ENCODE results near the gene PECR. TPM values are rescaled to one million over a fixed set of nuclear protein-coding genes. Genes with fewer than 3 reads are reported as not detected.

The PECR gene
- total and polyA plus RNA-seq, 3 donors from 2014 or later = 3.0 to 4.0 (median 3.0) TPM

GRCh38 chr2:216112926-216113325, 31.3 kb upstream of the PECR start:
- DNase-seq = no peak
- no peaks in the 10 kb centered on the region for H3K27me3 ChIP-seq
- H3K9me3 ChIP-seq = no peaks in the 10 kb centered on the region
- H3K4me3 ChIP-seq = no peak overlapping the region
- H3K36me3 ChIP-seq (ENCODE audit: low read depth, missing control alignments) = no peaks in the 10 kb centered on the region
- H3K27ac ChIP-seq = no peak overlapping the region
- WGBS, 2 donors = 75 to 82% methylated on average over 4 of the region's 4 CpGs
- intact Hi-C loops (cut with DNase I; ENCODE audit: low total_unique reads) = loop anchor here (10.0 kb wide), 1 partner anchor 292 kb away; no protein-coding TSS in a partner anchor
- TF ChIP-seq, protein P1, sequence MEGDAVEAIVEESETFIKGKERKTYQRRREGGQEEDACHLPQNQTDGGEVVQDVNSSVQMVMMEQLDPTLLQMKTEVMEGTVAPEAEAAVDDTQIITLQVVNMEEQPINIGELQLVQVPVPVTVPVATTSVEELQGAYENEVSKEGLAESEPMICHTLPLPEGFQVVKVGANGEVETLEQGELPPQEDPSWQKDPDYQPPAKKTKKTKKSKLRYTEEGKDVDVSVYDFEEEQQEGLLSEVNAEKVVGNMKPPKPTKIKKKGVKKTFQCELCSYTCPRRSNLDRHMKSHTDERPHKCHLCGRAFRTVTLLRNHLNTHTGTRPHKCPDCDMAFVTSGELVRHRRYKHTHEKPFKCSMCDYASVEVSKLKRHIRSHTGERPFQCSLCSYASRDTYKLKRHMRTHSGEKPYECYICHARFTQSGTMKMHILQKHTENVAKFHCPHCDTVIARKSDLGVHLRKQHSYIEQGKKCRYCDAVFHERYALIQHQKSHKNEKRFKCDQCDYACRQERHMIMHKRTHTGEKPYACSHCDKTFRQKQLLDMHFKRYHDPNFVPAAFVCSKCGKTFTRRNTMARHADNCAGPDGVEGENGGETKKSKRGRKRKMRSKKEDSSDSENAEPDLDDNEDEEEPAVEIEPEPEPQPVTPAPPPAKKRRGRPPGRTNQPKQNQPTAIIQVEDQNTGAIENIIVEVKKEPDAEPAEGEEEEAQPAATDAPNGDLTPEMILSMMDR (IDR thresholded peaks at IDR 0.05) = no peak
- no peak for TF ChIP-seq POLR2A (IDR thresholded peaks at IDR 0.05)
- peaks cover 24% of the 10 kb centered on the region for H3K4me1 ChIP-seq

- intact Hi-C loops (cut with DNase I; ENCODE audit: low total_unique reads) = loop anchor here (10.0 kb wide), 1 partner anchor 294 kb away; no protein-coding TSS in a partner anchor
- Histone ChIP-seq H3K27me3 (no peaks in the 10 kb centered on the region), H3K4me3 (no peak overlapping the region), H3K9me3 (no peaks in the 10 kb centered on the region), H3K4me1 (peaks cover 24% of the 10 kb centered on the region), H3K36me3 (ENCODE audit: low read depth, missing control alignments) (no peaks in the 10 kb centered on the region), H3K27ac (no peak overlapping the region)
- WGBS, 2 donors = 80 to 85% methylated on average over 7 of the region's 7 CpGs
- no peak for TF ChIP-seq POLR2A (IDR thresholded peaks at IDR 0.05)
- TF ChIP-seq, protein P1 (IDR thresholded peaks at IDR 0.05) = no peak
- no peak for DNase-seq
These were observed 29.5 kb upstream of the PECR start for GRCh38 chr2:216111122-216111521.

DNA sequence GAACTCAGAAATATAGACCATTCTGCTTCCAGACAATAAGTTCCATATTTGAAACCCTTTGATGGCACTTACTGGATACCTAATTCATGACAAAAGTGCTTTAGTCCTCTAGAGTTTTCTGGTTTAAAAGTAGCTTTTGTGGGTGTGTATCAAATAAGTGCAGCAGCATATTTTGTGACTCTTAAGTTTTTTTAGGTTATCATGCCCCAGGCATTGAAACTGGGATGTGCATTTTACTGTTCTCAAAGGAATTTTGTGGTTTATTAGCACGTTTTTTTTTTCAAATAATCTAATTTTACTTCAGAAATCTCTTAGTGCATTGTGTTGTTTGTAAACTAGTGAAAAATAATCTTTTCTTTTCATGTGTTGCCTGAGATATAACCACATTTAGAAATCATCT, 29.0 kb upstream of the PECR start:
- Histone ChIP-seq H3K4me3 (no peak overlapping the region), H3K9me3 (no peaks in the 10 kb centered on the region), H3K4me1 (peaks cover 19% of the 10 kb centered on the region), H3K27me3 (no peaks in the 10 kb centered on the region), H3K27ac (peak overlapping the region in 1 of 2 donors; percentile 86), H3K36me3 (ENCODE audit: low read depth, missing control alignments) (no peaks in the 10 kb centered on the region)
- DNase-seq = no peak
- WGBS, 2 donors = 17% methylated on average over 1 of the region's 1 CpG
- intact Hi-C loops (cut with DNase I; ENCODE audit: low total_unique reads) = loop anchor here (10.0 kb wide), 1 partner anchor 294 kb away; no protein-coding TSS in a partner anchor
- TF ChIP-seq, protein P1 (IDR thresholded peaks at IDR 0.05) = no peak
- TF ChIP-seq POLR2A (IDR thresholded peaks at IDR 0.05) = no peak

DNA sequence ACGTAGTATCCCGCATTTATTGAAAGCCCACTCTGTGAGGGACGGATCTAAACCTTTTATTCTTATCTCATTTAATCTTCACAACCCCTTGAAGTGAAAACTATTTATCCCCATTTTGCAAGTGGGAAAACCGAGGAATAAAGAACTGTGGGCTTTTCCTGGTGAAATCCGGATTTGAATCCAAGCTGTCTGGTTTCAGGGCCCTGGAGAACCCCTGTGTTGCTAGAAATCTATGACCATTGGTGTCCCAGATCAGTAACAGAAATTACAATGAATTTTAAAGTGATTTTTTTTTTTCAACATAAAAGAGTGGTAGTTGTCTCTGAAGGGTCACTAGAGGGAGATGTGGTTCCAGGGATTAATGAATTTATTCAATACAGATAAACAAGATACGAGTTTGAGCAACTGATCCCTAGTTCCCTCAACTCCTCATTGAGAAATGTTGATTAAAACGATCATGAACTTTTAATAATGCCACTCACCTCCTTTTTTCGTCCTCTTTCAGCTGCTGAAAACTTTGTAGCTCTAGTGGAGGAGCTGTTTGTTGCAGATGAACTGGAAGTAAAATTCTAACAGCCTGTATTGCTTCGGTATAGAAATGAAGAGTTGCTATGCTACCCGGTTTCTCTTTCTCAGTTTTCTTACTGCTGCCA, 28.5 kb upstream of the PECR start:
- WGBS, 2 donors = 4 to 6% methylated on average over 10 of the region's 10 CpGs
- Histone ChIP-seq H3K9me3 (no peaks in the 10 kb centered on the region), H3K4me3 (peak overlapping the region; percentile 88 to 94), H3K36me3 (ENCODE audit: low read depth, missing control alignments) (no peaks in the 10 kb centered on the region), H3K27me3 (no peaks in the 10 kb centered on the region), H3K27ac (peak overlapping the region; percentile 85 to 86), H3K4me1 (peaks cover 15% of the 10 kb centered on the region)
- intact Hi-C loops (cut with DNase I; ENCODE audit: low total_unique reads) = loop anchor here (10.0 kb wide), 1 partner anchor 295 kb away; no protein-coding TSS in a partner anchor
- TF ChIP-seq, protein P1 (IDR thresholded peaks at IDR 0.05) = peak; percentile 15 to 40 (median 36)
- TF ChIP-seq POLR2A (IDR thresholded peaks at IDR 0.05) = no peak
- no peak for DNase-seq
